22Rv1 (cell line): ENCODE measurements around the gene GALNS.

Experiments used
- ZFX ChIP-seq: fragments of 450-650 bp; IDR thresholded peaks from 2 replicates; pipeline ENCODE4 v1.6.1; 2017; ENCODE audit warnings: antibody characterized with exemption, borderline replicate concordance
- TF ChIP-seq, protein P1 (sequence below): fragments of 450-650 bp; IDR thresholded peaks from 2 replicates; pipeline ENCODE4 v1.5.1; 2017; ENCODE audit warnings: mild to moderate bottlenecking

DNA sequence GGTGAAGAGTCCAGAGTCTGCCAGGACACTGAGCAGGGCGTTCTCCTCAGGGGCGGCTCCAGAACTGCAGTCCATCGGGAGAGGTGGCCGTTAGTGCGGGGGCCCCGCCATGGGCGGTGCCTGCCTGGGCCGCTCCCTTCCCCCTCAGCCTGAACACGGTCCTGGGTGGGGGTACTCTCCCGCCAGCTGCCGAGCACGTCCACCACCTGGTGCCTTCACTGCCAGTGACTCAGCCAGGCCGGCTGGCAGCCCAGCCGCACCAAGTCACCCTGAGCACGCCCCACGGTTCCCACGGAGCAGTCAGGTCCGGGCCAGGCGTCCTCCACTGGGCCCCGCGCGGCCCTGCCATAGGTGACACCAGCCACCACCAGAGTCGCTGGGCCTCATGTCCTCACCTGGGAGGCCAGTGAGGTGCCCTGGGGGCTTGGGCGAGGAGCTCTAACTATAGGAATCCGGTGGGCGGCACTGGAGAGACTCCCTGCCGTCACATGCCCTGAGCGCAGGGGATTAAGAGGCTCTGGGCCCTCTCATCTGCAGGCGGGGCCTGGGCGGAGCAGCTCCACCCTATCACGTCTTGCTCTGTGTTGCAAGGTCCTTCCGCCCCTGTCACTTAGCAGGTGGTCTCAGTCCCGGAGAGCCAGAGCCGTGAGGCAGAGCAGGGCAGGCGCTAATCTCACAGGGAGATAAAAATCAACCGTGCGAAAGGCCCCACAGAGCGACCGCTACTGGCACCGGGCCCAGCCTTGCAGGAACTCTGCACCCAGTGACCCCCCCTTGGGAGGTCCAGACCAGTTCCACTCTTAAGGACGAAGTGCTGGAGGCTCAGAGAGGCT is 86.1 kb downstream of the GALNS start:
- TF ChIP-seq, protein P1, sequence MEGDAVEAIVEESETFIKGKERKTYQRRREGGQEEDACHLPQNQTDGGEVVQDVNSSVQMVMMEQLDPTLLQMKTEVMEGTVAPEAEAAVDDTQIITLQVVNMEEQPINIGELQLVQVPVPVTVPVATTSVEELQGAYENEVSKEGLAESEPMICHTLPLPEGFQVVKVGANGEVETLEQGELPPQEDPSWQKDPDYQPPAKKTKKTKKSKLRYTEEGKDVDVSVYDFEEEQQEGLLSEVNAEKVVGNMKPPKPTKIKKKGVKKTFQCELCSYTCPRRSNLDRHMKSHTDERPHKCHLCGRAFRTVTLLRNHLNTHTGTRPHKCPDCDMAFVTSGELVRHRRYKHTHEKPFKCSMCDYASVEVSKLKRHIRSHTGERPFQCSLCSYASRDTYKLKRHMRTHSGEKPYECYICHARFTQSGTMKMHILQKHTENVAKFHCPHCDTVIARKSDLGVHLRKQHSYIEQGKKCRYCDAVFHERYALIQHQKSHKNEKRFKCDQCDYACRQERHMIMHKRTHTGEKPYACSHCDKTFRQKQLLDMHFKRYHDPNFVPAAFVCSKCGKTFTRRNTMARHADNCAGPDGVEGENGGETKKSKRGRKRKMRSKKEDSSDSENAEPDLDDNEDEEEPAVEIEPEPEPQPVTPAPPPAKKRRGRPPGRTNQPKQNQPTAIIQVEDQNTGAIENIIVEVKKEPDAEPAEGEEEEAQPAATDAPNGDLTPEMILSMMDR: no peak
- no peak for TF ChIP-seq ZFX
